Measurements from ENCODE around the gene PINLYP. TPM values are rescaled to one million over a fixed set of nuclear protein-coding genes. Genes with fewer than 3 reads are reported as not detected.
"Not testable (repeated sequence)": the region's sequence is repeated elsewhere in the genome, so short reads cannot be mapped to it uniquely, and the experiment has no call there.

Gene PINLYP
- total RNA-seq, 1 experiment from 2014 or later: 6.4 TPM

- ChIA-PET POLR2A (no interaction called here), CTCF (interaction anchor here (0.8 to 8.3 kb wide), 3 partner anchors 9 to 66 kb away, joined by 3 to 53 read pairs (median 3); partner anchors contain the start of genes IRGQ and ZNF576)
- H3K9me3 Mint-ChIP-seq: no peaks in the 10 kb centered on the region
- no peak overlapping the region for H3K4me3 Mint-ChIP-seq
- DNase-seq (ENCODE audit: low spot score) (no peak), ATAC-seq (no peak)
- no peak overlapping the region for H3K27ac Mint-ChIP-seq
- H3K27me3 Mint-ChIP-seq (ENCODE audit: low read depth): no peaks in the 10 kb centered on the region
- peaks cover 13% of the 10 kb centered on the region; the same call in 1 of the 2 replicates for H3K36me3 Mint-ChIP-seq
- H3K4me1 Mint-ChIP-seq: peaks cover 8% of the 10 kb centered on the region
- TF ChIP-seq ATF2 (CRISPR knock-in tag; IDR thresholded peaks at IDR 0.05; ENCODE audit: borderline replicate concordance, low read depth) (no peak), SMAD4 (CRISPR knock-in tag; IDR thresholded peaks at IDR 0.05) (no peak), RELA (CRISPR knock-in tag; IDR thresholded peaks at IDR 0.05; ENCODE audit: borderline replicate concordance) (no peak), CREM (CRISPR knock-in tag; IDR thresholded peaks at IDR 0.05) (no peak)
These were observed 10.7 kb downstream of the PINLYP start for GRCh38 chr19:43586346-43586745.

GRCh38 chr19:43587029-43587428 lies 11.4 kb downstream of the PINLYP start:
- DNase-seq (ENCODE audit: low spot score); POLR2A ChIA-PET; H3K27ac Mint-ChIP-seq; ATAC-seq; H3K9me3 Mint-ChIP-seq; H3K4me1 Mint-ChIP-seq; H3K4me3 Mint-ChIP-seq; H3K27me3 Mint-ChIP-seq (ENCODE audit: low read depth): not testable (repeated sequence)
- TF ChIP-seq GABPB1 (CRISPR knock-in tag; IDR thresholded peaks at IDR 0.05): 0 out of 2 replicates have a peak, but pooled peaks have one; percentile 20
- H3K36me3 Mint-ChIP-seq: peaks cover 13% of the 10 kb centered on the region; the same call in 1 of the 2 replicates
- CTCF ChIA-PET: interaction anchor here (0.8 to 8.3 kb wide), 3 partner anchors 8 to 65 kb away, joined by 3 to 53 read pairs (median 3); partner anchors contain the start of genes IRGQ and ZNF576

- peaks cover 23% of the 10 kb centered on the region for H3K36me3 Mint-ChIP-seq
These were observed 13.7 kb downstream of the PINLYP start for GRCh38 chr19:43589277-43589676.

More at GRCh38 chr19:43589277-43589676, 13.7 kb downstream of the PINLYP start:
- no peaks in the 10 kb centered on the region for H3K4me1 Mint-ChIP-seq
- H3K9me3 Mint-ChIP-seq: no peaks in the 10 kb centered on the region
- CTCF ChIA-PET: interaction anchor here (1.0 to 2.3 kb wide), 4 partner anchors 34 to 143 kb away, joined by 3 to 10 read pairs (median 4); no protein-coding TSS in a partner anchor
- DNase-seq (ENCODE audit: low spot score): no peak
- no peak for ATAC-seq
- H3K27ac Mint-ChIP-seq: no peak overlapping the region
- no peak for TF ChIP-seq RELA (CRISPR knock-in tag; IDR thresholded peaks at IDR 0.05; ENCODE audit: borderline replicate concordance)
- no peak for TF ChIP-seq ELF4 (CRISPR knock-in tag; IDR thresholded peaks at IDR 0.05; ENCODE audit: low read depth)
- no peak for TF ChIP-seq ZBTB43 (CRISPR knock-in tag; IDR thresholded peaks at IDR 0.05)
- no peak for TF ChIP-seq ATF3 (CRISPR knock-in tag; conservative IDR thresholded peaks at IDR 0.05)
- no peak for TF ChIP-seq NR1H2 (CRISPR knock-in tag; IDR thresholded peaks at IDR 0.05)
- TF ChIP-seq NFATC4 (CRISPR knock-in tag; IDR thresholded peaks at IDR 0.05): no peak
- no peak for TF ChIP-seq CTCF (IDR thresholded peaks at IDR 0.05)
- no peak for TF ChIP-seq ZBTB21 (CRISPR knock-in tag; IDR thresholded peaks at IDR 0.05; ENCODE audit: borderline replicate concordance)
- no peak for TF ChIP-seq CBFB (CRISPR knock-in tag; IDR thresholded peaks at IDR 0.05; ENCODE audit: low read depth)
- TF ChIP-seq CREM (CRISPR knock-in tag; IDR thresholded peaks at IDR 0.05): no peak
- TF ChIP-seq FOXP1 (CRISPR knock-in tag; IDR thresholded peaks at IDR 0.05; ENCODE audit: borderline replicate concordance): no peak
- no peak for TF ChIP-seq NFE2L1 (CRISPR knock-in tag; IDR thresholded peaks at IDR 0.05)
- TF ChIP-seq ATF2 (CRISPR knock-in tag; IDR thresholded peaks at IDR 0.05; ENCODE audit: borderline replicate concordance, low read depth): no peak
- no peak for TF ChIP-seq PRDM15 (CRISPR knock-in tag; IDR thresholded peaks at IDR 0.05)
- no peak for TF ChIP-seq MYBL2 (CRISPR knock-in tag; IDR thresholded peaks at IDR 0.05)
- TF ChIP-seq ZNF317 (CRISPR knock-in tag; IDR thresholded peaks at IDR 0.05; ENCODE audit: borderline replicate concordance, low read depth): no peak
- TF ChIP-seq ZNF121 (CRISPR knock-in tag; IDR thresholded peaks at IDR 0.05): no peak
- TF ChIP-seq ATF1 (CRISPR knock-in tag; IDR thresholded peaks at IDR 0.05): no peak
- TF ChIP-seq ZNF219 (CRISPR knock-in tag; IDR thresholded peaks at IDR 0.05; ENCODE audit: borderline replicate concordance): no peak
- POLR2A ChIA-PET: no interaction called here
- H3K4me3 Mint-ChIP-seq: no peak overlapping the region
- H3K27me3 Mint-ChIP-seq (ENCODE audit: low read depth): no peaks in the 10 kb centered on the region

Measured in WTC11 (cell line).